OCI-LY1 (cell line): Measurements from ENCODE around the gene CTBP2.

Experiments
- H2AFZ ChIP-seq: fragments of 200-600 bp; sonication (generic), shearing (Covaris generic); 2 replicates; pipeline ENCODE4 v1.6.0; 2014; ENCODE audit warnings: antibody characterized with exemption, mild to moderate bottlenecking, low read length
- H3F3A ChIP-seq: fragments of 200-600 bp; sonication (generic), shearing (Covaris generic); 2 replicates; pipeline ENCODE4 v1.6.0; 2014; ENCODE audit warnings: mild to moderate bottlenecking, antibody characterized with exemption, low read length, moderate library complexity; ENCODE audit not compliant: insufficient read depth
- H3K27ac ChIP-seq: fragments of 200-600 bp; sonication (generic); 2 replicates; pipeline ENCODE4 v1.5.1; 2014; ENCODE audit warnings: low read length, mixed run types, mild to moderate bottlenecking, low read depth; ENCODE audit not compliant: poor library complexity, severe bottlenecking
- H3K27me3 ChIP-seq: fragments of 200-600 bp; sonication (generic); 2 replicates; pipeline ENCODE4 v1.6.0; 2014; ENCODE audit warnings: antibody characterized with exemption, mild to moderate bottlenecking, low read length, moderate library complexity; ENCODE audit not compliant: insufficient read depth
- H3K36me3 ChIP-seq: fragments of 200-600 bp; sonication (generic); 2 replicates; pipeline ENCODE4 v1.6.1; 2014; ENCODE audit warnings: mild to moderate bottlenecking, antibody characterized with exemption, low read length, moderate library complexity, mixed read lengths; ENCODE audit not compliant: insufficient read depth
- H3K4me1 ChIP-seq: fragments of 200-600 bp; sonication (generic); 2 replicates; pipeline ENCODE4 v1.5.1; 2014; ENCODE audit warnings: mild to moderate bottlenecking, low read length, moderate library complexity; ENCODE audit not compliant: insufficient read depth, severe bottlenecking
- H3K4me2 ChIP-seq: fragments of 200-600 bp; sonication (generic), shearing (Covaris generic); 2 replicates; pipeline ENCODE4 v1.6.1; 2014; ENCODE audit warnings: low read length
- H3K4me3 ChIP-seq: fragments of 200-600 bp; sonication (generic); 2 replicates; pipeline ENCODE4 v1.5.1; 2014; ENCODE audit warnings: low read length, low read depth, mild to moderate bottlenecking, mixed read lengths; ENCODE audit not compliant: poor library complexity, severe bottlenecking
- H3K79me2 ChIP-seq: fragments of 200-600 bp; shearing (Covaris generic); 2 replicates; pipeline ENCODE4 v1.6.1; 2016; ENCODE audit warnings: mixed run types, low read length, mixed read lengths; ENCODE audit not compliant: insufficient read depth
- H3K9ac ChIP-seq: fragments of 200-600 bp; sonication (generic), shearing (Covaris generic); 2 replicates; pipeline ENCODE4 v1.6.1; 2014; ENCODE audit warnings: mild to moderate bottlenecking, low read length, mixed read lengths
- H3K9me2 ChIP-seq: fragments of 200-600 bp; sonication (generic), shearing (Covaris generic); 2 replicates; pipeline ENCODE4 v1.6.1; 2014; ENCODE audit warnings: low read depth, mild to moderate bottlenecking, low read length, mixed read lengths
- H3K9me3 ChIP-seq: fragments of 200-600 bp; shearing (Covaris generic); 2 replicates; pipeline ENCODE4 v1.6.1; 2014; ENCODE audit warnings: low read length, mixed read lengths
- H4K20me1 ChIP-seq: fragments of 200-600 bp; sonication (generic), shearing (Covaris generic); 2 replicates; pipeline ENCODE4 v1.6.0; 2016; ENCODE audit warnings: mild to moderate bottlenecking, low read length; ENCODE audit not compliant: insufficient read depth
- CTCF ChIP-seq: fragments of 200-600 bp; sonication (generic), shearing (Covaris generic); IDR thresholded peaks from 2 replicates; pipeline ENCODE4 v1.5.1; 2017; ENCODE audit warnings: mild to moderate bottlenecking, antibody characterized with exemption, low read length, moderate library complexity, mixed read lengths
- EZH2 ChIP-seq: fragments of 200-600 bp; sonication (generic), shearing (Covaris generic); IDR thresholded peaks from 2 replicates; pipeline ENCODE4 v1.8.0; 2017; ENCODE audit warnings: borderline replicate concordance, mixed run types, mild to moderate bottlenecking, antibody characterized with exemption, low read length, moderate library complexity, mixed read lengths

CTBP2 gene

DNA sequence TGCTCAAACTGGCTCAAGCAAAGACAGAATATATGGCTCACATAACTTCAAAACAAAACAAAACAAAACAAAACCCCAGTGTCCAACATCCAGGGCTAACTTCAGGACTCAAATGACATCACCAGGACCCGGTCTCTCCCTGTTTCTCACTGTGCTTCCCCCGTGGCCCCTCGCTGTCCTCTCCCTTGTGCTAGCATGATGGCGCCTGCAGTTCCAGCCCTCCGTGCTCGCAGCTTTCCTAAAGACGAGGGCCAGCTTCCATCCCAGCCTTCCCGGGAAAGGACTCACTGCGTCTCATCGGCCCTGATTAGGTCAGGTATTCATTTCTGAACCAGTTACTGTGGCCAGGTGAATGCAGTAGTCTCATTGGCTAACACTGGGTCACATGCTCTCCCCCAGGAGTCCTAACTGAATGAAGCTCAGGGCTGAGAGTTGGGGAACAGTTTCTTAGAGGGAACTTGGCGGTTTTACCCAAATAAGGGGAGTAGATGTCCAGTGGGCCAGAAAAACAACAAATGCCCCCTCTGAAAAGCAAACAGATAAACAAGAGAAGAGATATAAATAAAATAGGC is 33.0 kb upstream of the CTBP2 start:
- no peak for TF ChIP-seq CTCF
- no peak for TF ChIP-seq EZH2
- no peak overlapping the region for H3K4me3 ChIP-seq
- no peak overlapping the region for H2AFZ ChIP-seq
- no peak overlapping the region for H3K9ac ChIP-seq
- no peaks in the 10 kb centered on the region for H4K20me1 ChIP-seq
- H3K9me3 ChIP-seq, result no peaks in the 10 kb centered on the region
- no peaks in the 10 kb centered on the region for H3K36me3 ChIP-seq
- H3K4me1 ChIP-seq, result no peaks in the 10 kb centered on the region
- no peaks in the 10 kb centered on the region for H3K9me2 ChIP-seq
- H3K4me2 ChIP-seq, result no peak overlapping the region
- H3K27me3 ChIP-seq, result no peaks in the 10 kb centered on the region
- no peaks in the 10 kb centered on the region for H3F3A ChIP-seq
- H3K79me2 ChIP-seq, result no peaks in the 10 kb centered on the region
- H3K27ac ChIP-seq, result no peak overlapping the region

- Histone ChIP-seq H3K4me2 (no peak overlapping the region), H4K20me1 (no peaks in the 10 kb centered on the region), H3K9me3 (no peaks in the 10 kb centered on the region), H3K36me3 (no peaks in the 10 kb centered on the region), H3K79me2 (no peaks in the 10 kb centered on the region), H3K9ac (no peak overlapping the region), H3F3A (no peaks in the 10 kb centered on the region), H3K27ac (no peak overlapping the region), H3K4me1 (no peaks in the 10 kb centered on the region), H3K9me2 (no peaks in the 10 kb centered on the region), H2AFZ (no peak overlapping the region), H3K4me3 (no peak overlapping the region), H3K27me3 (no peaks in the 10 kb centered on the region)
- TF ChIP-seq CTCF (no peak), EZH2 (no peak)
Observed at GRCh38 chr10:125192620-125193019, 32.3 kb upstream of the CTBP2 start.

DNA sequence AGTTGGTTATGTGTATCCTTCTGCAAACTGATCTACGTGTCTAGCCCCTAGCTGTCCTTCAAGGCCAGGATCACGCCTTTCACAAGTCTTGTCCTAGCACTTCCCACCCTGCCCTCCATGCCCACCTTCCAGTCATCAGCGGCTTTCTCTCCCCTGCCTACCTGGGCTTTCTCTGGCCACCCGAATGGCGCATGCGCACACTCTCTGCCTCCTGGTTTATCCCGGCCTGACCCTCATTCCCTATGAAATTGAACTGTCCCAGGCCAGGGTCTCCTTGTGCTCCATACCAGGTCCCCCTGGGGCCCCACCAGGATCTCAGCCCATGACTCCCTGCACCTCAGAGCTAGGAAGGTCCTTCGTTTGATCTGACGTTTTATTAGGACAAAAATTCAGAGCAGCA is 31.6 kb upstream of the CTBP2 start:
- TF ChIP-seq EZH2 (no peak), CTCF (no peak)
- no peaks in the 10 kb centered on the region for H3K9me2 ChIP-seq

More for the DNA sequence above, 31.6 kb upstream of the CTBP2 start:
- no peak overlapping the region for H3K4me3 ChIP-seq
- H3K27me3 ChIP-seq, result no peaks in the 10 kb centered on the region
- H3F3A ChIP-seq, result no peaks in the 10 kb centered on the region
- no peaks in the 10 kb centered on the region for H3K79me2 ChIP-seq
- no peaks in the 10 kb centered on the region for H3K36me3 ChIP-seq
- H3K27ac ChIP-seq, result no peak overlapping the region
- no peak overlapping the region for H2AFZ ChIP-seq
- no peaks in the 10 kb centered on the region for H4K20me1 ChIP-seq
- no peak overlapping the region for H3K9ac ChIP-seq
- no peak overlapping the region for H3K4me2 ChIP-seq
- no peaks in the 10 kb centered on the region for H3K4me1 ChIP-seq
- H3K9me3 ChIP-seq, result no peaks in the 10 kb centered on the region
